Activated CD4-positive, alpha-beta T cell treated with anti-CD3 and anti-CD28 coated beads for 36 hours (primary cell): Measurements from ENCODE around the gene CADM2. TPM values are rescaled to one million over a fixed set of nuclear protein-coding genes. Genes with fewer than 3 reads are reported as not detected.
"Not testable (repeated sequence)": the region's sequence is repeated elsewhere in the genome, so short reads cannot be mapped to it uniquely, and the experiment has no call there.

Source experiments
- ATAC-seq: fragments of 200-7000 bp; cut with Tn5 transposase; one replicate; pipeline ENCODE4 v1.10.0; 2021; ENCODE audit warnings: mild to moderate bottlenecking, moderate library complexity
- CTCF ChIA-PET: fragments of 350-600 bp; sonication (Branson Sonifier 250); formaldehyde crosslinking; loops from one replicate; lab custom pipeline; 2021; ENCODE audit warnings: antibody characterized with exemption; lab: Charles Lee
- POLR2A ChIA-PET: fragments of 350-600 bp; sonication (Branson Sonifier 250); formaldehyde crosslinking; loops from one replicate; lab custom pipeline; 2021; ENCODE audit warnings: antibody characterized with exemption, inconsistent platforms; lab: Charles Lee
- DNase-seq: peaks from one replicate; pipeline ENCODE4 v3.0.0-alpha.2; 2020
- H3K27ac Mint-ChIP-seq: one replicate; pipeline ENCODE4 v1.8.0; 2021; ENCODE audit warnings: mixed read lengths
- H3K27me3 Mint-ChIP-seq: one replicate; pipeline ENCODE4 v1.8.0; 2021; ENCODE audit warnings: mixed read lengths
- H3K36me3 Mint-ChIP-seq: one replicate; pipeline ENCODE4 v1.8.0; 2021; ENCODE audit warnings: low read depth, mixed read lengths
- H3K4me1 Mint-ChIP-seq: one replicate; pipeline ENCODE4 v1.8.0; 2021; ENCODE audit warnings: mixed read lengths
- H3K4me3 Mint-ChIP-seq: one replicate; pipeline ENCODE4 v1.8.0; 2021; ENCODE audit warnings: mild to moderate bottlenecking, moderate library complexity, mixed read lengths
- H3K9me3 Mint-ChIP-seq: one replicate; pipeline ENCODE4 v1.8.0; 2021; ENCODE audit warnings: low read depth, mixed read lengths
- intact Hi-C, 2 experiments: fragments of 100-400 bp; cut with DNase I in 1 of 2; cut with micrococcal nuclease in 1 of 2; formaldehyde crosslinking; loops; one replicate each; pipeline versions ENCODE4 v1.14.2 to v1.15.1; 2022 to 2024; cut with DNase I, micrococcal nuclease
- total RNA-seq, 2 experiments: library from RNA; stranded (reverse); gene quantifications; one replicate each; pipeline ENCODE4 v1.2.3, GENCODE V29; 2021

The CADM2 gene
- total RNA-seq, 2 experiments from 2014 or later, result 0.05 to 0.14 TPM

- intact Hi-C loops, result no loop called here
- ChIA-PET POLR2A (no interaction called here), CTCF (no interaction called here)
- DNase-seq, result no peak
- no peak for ATAC-seq
- Mint-ChIP-seq H3K27ac (no peak overlapping the region), H3K4me1 (no peaks in the 10 kb centered on the region), H3K9me3 (no peaks in the 10 kb centered on the region), H3K36me3 (no peaks in the 10 kb centered on the region), H3K4me3 (no peak overlapping the region), H3K27me3 (no peaks in the 10 kb centered on the region)
Observed at GRCh38 chr3:85950435-85950834, 991.6 kb downstream of the CADM2 start.

DNA sequence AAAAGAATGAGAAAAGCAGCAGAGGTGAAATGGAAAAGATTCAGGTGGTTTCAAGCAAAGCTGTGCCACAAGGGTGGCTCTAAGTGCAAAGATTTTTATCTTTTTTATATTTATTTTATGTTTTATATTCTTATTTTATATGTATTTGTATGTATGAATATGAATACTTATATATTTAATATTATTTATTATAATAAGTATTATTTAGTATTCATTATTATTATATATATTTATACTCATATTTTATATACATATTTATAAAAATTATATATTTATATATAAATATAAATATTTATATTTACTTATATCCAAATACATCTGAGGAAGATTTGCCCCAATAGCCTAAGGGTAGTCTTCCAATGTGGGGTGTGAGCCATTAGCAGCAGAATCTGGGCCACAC, 1002.0 kb downstream of the CADM2 start:
- intact Hi-C loops, result no loop called here
- Mint-ChIP-seq H3K4me1 (no peaks in the 10 kb centered on the region), H3K27ac (no peak overlapping the region), H3K4me3 (no peak overlapping the region), H3K27me3 (no peaks in the 10 kb centered on the region), H3K9me3 (peaks cover 9% of the 10 kb centered on the region), H3K36me3 (no peaks in the 10 kb centered on the region)
- DNase-seq (no peak), ATAC-seq (no peak)
- POLR2A ChIA-PET, result no interaction called here
- CTCF ChIA-PET, result no interaction called here

DNA sequence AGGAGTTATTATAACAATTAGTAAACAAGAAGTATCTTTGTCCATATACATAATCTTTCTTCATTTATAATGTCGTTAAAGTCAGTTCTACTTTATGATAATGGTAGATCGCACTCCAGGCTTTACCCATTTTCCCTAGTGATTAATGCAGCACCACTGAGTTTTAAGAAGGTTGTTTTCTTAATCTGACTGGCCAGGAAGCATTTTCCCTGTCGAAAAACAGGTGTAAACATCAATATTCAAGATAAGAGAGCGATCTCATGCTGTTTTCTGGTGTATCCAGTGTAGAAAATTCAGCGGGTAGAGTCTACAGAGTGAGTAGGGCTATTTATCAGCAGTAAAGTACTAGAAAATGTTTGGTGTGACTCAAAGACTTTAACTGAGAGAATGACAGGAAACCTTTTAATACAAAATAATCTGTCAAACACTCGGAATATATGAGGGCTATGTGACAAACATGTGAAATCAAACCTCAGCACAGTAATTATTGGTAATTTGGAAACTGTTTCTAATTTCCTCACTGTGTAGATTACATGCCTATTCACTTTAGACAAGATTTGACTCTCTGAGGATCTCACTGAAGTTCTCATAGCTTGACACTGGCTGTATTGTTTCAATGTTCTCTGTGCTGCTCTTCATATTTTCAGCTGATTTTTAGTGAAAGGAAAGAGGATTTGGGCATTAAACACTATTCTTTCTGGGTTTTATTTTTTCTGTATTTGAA, 1019.0 kb downstream of the CADM2 start:
- H3K27ac Mint-ChIP-seq, result no peak overlapping the region

DNA sequence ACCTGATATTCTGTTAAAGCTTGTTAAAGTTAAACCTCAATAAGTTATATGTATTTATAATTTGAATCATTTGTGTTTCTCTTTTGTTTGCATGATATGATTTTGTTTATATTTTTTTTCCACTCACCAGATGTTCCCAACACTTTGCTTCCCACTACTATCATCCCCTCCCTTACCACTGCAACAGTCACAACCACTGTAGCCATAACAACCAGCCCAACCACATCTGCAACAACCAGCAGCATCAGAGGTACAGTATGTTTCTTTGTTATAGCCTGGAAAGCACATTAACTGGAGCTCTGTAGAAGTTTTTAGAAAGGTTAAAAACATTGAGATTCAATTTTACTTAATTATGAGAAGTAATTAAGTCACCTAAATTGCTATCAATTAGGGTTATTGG, 1020.2 kb downstream of the CADM2 start:
- ATAC-seq, result no peak
- Mint-ChIP-seq H3K27ac (no peak overlapping the region), H3K9me3 (peaks cover 3% of the 10 kb centered on the region), H3K27me3 (no peaks in the 10 kb centered on the region), H3K36me3 (no peaks in the 10 kb centered on the region), H3K4me3 (no peak overlapping the region), H3K4me1 (no peaks in the 10 kb centered on the region)
- ChIA-PET CTCF (no interaction called here), POLR2A (no interaction called here)
- intact Hi-C loops, result no loop called here
- no peak for DNase-seq

More for the DNA sequence above, 1019.0 kb downstream of the CADM2 start:
- CTCF ChIA-PET, result no interaction called here
- intact Hi-C loops, result no loop called here
- DNase-seq, result no peak
- POLR2A ChIA-PET, result no interaction called here
- Mint-ChIP-seq H3K9me3 (peaks cover 5% of the 10 kb centered on the region), H3K4me3 (no peak overlapping the region), H3K36me3 (no peaks in the 10 kb centered on the region), H3K27me3 (no peaks in the 10 kb centered on the region), H3K4me1 (no peaks in the 10 kb centered on the region)
- ATAC-seq, result no peak

DNA sequence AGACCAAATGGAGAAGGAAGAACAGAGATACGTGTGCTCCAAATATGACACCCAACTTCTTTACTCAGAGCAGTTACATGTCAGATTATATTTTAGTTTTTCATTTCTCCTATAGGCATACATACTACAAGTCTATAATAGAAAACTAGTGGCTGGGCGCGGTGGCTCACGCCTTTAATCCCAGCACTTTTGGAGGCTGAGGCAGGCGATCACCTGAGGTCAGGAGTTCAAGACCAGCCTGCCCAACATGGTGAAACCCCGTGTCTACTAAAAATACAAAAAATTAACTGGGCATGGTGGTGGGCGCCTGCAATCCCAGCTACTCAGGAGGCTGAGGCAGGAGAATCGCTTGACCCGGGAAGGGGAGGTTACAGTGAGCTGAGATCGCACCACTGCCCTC, 1030.8 kb downstream of the CADM2 start:
- intact Hi-C loops, DNase-seq, POLR2A ChIA-PET, H3K27ac Mint-ChIP-seq, H3K36me3 Mint-ChIP-seq, CTCF ChIA-PET, ATAC-seq, H3K4me3 Mint-ChIP-seq, H3K27me3 Mint-ChIP-seq, H3K9me3 Mint-ChIP-seq, H3K4me1 Mint-ChIP-seq: not testable (repeated sequence)

- POLR2A ChIA-PET, result no interaction called here
Observed at GRCh38 chr3:86029590-86029989, 1070.8 kb downstream of the CADM2 start.

DNA sequence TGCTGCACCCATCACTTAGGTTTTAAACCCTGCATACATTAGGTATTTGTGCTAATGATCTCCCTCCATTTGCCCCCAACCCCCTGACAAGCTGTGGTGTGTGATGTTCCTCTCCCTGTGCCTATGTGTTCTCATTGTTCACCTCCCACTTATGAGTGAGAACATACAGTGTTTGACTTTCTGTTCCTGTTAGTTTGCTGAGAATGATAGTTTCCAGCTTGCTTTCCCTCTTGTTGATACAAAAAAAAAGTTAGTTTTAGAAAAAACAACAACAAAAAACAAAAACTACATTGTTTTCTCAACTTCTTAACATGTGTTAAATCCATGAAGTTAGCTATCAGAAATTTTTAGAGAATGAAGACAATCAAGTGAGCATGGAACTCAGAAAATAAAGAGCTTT, 1079.1 kb downstream of the CADM2 start:
- CTCF ChIA-PET, result no interaction called here
- no peak for DNase-seq
- Mint-ChIP-seq H3K4me3 (no peak overlapping the region), H3K36me3 (no peaks in the 10 kb centered on the region), H3K27ac (no peak overlapping the region), H3K9me3 (peaks cover 11% of the 10 kb centered on the region), H3K4me1 (no peaks in the 10 kb centered on the region), H3K27me3 (no peaks in the 10 kb centered on the region)
- no peak for ATAC-seq
- intact Hi-C loops, result no loop called here
- POLR2A ChIA-PET, result no interaction called here

More at GRCh38 chr3:86029590-86029989, 1070.8 kb downstream of the CADM2 start:
- Mint-ChIP-seq H3K27me3 (no peaks in the 10 kb centered on the region), H3K4me3 (no peak overlapping the region), H3K9me3 (no peaks in the 10 kb centered on the region), H3K4me1 (no peaks in the 10 kb centered on the region), H3K36me3 (no peaks in the 10 kb centered on the region), H3K27ac (no peak overlapping the region)
- DNase-seq (no peak), ATAC-seq (no peak)
- CTCF ChIA-PET, result no interaction called here
- intact Hi-C loops, result no loop called here

DNA sequence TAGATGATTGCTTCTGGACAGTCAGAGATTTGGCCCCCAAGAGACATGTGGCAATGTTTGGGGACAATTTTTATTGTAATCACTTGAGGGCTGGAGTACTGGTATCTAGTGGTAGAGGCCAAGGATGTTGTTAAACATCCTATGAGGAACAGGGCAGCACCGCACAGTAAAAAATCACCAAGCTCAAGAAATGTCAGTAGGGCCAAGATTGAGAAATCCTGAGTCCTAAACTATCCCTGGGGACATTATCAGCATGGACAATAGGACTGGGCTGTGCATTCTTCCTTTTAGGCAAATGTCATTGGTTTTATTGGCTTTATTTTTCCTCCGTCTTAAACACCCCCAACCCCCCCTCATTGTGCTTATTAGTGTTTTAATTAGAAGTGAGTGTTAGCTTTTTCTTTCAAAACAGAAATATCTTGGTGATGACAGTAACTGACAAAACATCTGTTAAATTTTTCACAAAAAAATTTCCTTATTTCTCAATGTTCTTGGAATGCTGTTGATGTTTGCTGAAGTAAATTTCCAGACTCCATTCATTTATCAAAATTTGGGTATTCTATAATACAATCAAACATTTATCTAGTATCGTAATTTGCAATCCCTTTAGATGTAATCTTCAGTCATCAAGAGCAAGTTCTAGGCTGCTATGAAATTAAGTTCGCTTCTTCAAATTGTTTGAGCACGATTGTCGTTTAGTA, 1087.8 kb downstream of the CADM2 start:
- no peak for ATAC-seq

DNA sequence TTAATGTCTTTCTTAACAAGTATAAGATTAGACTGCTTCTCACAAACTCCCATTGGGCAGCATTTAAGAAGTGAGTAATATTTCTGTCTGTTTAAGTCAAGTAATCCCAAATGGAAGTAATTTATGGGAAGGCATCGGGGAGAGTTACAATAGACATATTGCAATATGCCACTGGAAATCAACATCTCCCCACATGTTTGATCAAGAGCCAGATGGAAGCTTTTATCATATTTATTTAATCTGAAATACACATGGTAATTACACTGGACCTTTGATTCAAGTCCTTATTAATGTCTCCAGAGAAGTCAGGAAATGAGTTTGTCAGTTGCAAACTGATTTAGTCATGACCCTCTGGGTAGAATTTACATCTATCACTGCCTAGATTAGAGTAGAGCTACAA, 1088.4 kb downstream of the CADM2 start:
- DNase-seq (no peak), ATAC-seq (no peak)
- no peaks in the 10 kb centered on the region for H3K4me1 Mint-ChIP-seq

More for the DNA sequence above, 1087.8 kb downstream of the CADM2 start:
- no peaks in the 10 kb centered on the region for H3K4me1 Mint-ChIP-seq
- H3K9me3 Mint-ChIP-seq, result peaks cover 10% of the 10 kb centered on the region
- H3K27me3 Mint-ChIP-seq, result no peaks in the 10 kb centered on the region
- H3K27ac Mint-ChIP-seq, result no peak overlapping the region
- ChIA-PET POLR2A (no interaction called here), CTCF (no interaction called here)
- no peaks in the 10 kb centered on the region for H3K36me3 Mint-ChIP-seq
- no peak for DNase-seq
- intact Hi-C loops, result no loop called here
- no peak overlapping the region for H3K4me3 Mint-ChIP-seq

GRCh38 chr3:86051058-86051457, 1092.3 kb downstream of the CADM2 start:
- Mint-ChIP-seq H3K36me3 (no peaks in the 10 kb centered on the region), H3K27ac (no peak overlapping the region), H3K27me3 (no peaks in the 10 kb centered on the region), H3K4me3 (no peak overlapping the region), H3K4me1 (no peaks in the 10 kb centered on the region), H3K9me3 (no peaks in the 10 kb centered on the region)
- POLR2A ChIA-PET, result no interaction called here
- intact Hi-C loops, result no loop called here
- ATAC-seq, result no peak
- CTCF ChIA-PET, result no interaction called here
- DNase-seq, result no peak

More for the DNA sequence above, 1088.4 kb downstream of the CADM2 start:
- POLR2A ChIA-PET, result no interaction called here
- no peaks in the 10 kb centered on the region for H3K36me3 Mint-ChIP-seq
- CTCF ChIA-PET, result no interaction called here
- H3K27me3 Mint-ChIP-seq, result no peaks in the 10 kb centered on the region
- intact Hi-C loops, result no loop called here
- H3K9me3 Mint-ChIP-seq, result peaks cover 6% of the 10 kb centered on the region
- no peak overlapping the region for H3K4me3 Mint-ChIP-seq
- H3K27ac Mint-ChIP-seq, result no peak overlapping the region

- intact Hi-C loops, result no loop called here
- CTCF ChIA-PET, result no interaction called here
- H3K4me3 Mint-ChIP-seq, result no peak overlapping the region
- no peaks in the 10 kb centered on the region for H3K27me3 Mint-ChIP-seq
- no peaks in the 10 kb centered on the region for H3K36me3 Mint-ChIP-seq
- H3K27ac Mint-ChIP-seq, result no peak overlapping the region
- peaks cover 2% of the 10 kb centered on the region for H3K9me3 Mint-ChIP-seq
- POLR2A ChIA-PET, result no interaction called here
- ATAC-seq, result no peak
- H3K4me1 Mint-ChIP-seq, result no peaks in the 10 kb centered on the region
- DNase-seq, result no peak
Observed at GRCh38 chr3:86056032-86056431, 1097.2 kb downstream of the CADM2 start.

- no peak overlapping the region for H3K4me3 Mint-ChIP-seq
- H3K27me3 Mint-ChIP-seq, result no peaks in the 10 kb centered on the region
- peaks cover 2% of the 10 kb centered on the region for H3K9me3 Mint-ChIP-seq
Observed at GRCh38 chr3:86056962-86057361, 1098.2 kb downstream of the CADM2 start.

More at GRCh38 chr3:86056962-86057361, 1098.2 kb downstream of the CADM2 start:
- Mint-ChIP-seq H3K36me3 (no peaks in the 10 kb centered on the region), H3K27ac (no peak overlapping the region), H3K4me1 (no peaks in the 10 kb centered on the region)
- ATAC-seq (no peak), DNase-seq (no peak)
- ChIA-PET CTCF (no interaction called here), POLR2A (no interaction called here)
- intact Hi-C loops, result no loop called here
